Colon (tissue), 2 donors: ENCODE data around the gene EPN2.

ENCODE experiments used
- FAIRE-seq: peaks from 2 replicates; lab custom pipeline; 2012; peaks lifted over from hg19 to GRCh38; lab: Jason Lieb, UNC
- donor health status: control.
- donor health status: control.

The EPN2 gene

DNA sequence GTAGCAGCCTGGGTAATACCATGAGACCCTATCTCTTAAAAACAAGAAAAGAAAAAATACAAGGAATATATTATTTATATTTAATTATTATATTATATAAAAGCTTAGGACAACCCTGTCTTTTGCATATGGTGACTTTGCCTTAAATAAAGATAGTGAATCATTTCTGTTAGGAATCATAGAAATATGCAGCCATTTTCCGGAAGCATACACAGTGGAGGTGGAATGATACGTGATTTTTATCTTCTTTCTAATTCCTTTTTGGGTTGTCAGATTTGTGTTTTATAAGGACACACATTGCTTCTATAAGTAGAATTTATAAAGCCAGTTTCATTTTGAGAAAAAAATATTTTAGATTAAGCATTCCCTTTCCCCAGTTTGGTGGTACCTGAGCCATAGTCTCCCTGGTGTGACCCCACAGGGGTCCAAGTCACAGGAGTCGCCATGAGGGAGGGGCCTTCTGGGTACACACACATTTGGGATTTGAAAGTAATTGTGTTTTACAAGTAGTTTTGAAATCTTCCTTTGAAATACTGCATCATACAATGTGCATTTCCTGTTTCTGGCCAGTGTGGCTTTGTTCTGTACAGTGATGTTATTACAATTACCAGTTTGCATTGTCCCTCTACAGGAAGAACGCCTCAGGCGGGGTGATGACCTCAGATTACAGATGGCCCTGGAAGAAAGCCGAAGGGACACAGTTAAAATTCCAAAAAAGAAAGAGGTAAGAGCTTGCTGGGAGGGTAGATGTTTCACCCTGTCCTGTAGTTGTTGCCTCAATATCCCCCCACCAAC lies 74.5 kb downstream of the EPN2 start:
- FAIRE-seq: peak; percentile 28

GRCh38 chr17:19312406-19312805 lies 75.2 kb downstream of the EPN2 start:
- FAIRE-seq: no peak

GRCh38 chr17:19313066-19313745 lies 76.0 kb downstream of the EPN2 start:
- no peak for FAIRE-seq

- FAIRE-seq: no peak
Measured at GRCh38 chr17:19313746-19314651, 76.8 kb downstream of the EPN2 start.

- no peak for FAIRE-seq
Measured at GRCh38 chr17:19315104-19315503, 77.9 kb downstream of the EPN2 start.

DNA sequence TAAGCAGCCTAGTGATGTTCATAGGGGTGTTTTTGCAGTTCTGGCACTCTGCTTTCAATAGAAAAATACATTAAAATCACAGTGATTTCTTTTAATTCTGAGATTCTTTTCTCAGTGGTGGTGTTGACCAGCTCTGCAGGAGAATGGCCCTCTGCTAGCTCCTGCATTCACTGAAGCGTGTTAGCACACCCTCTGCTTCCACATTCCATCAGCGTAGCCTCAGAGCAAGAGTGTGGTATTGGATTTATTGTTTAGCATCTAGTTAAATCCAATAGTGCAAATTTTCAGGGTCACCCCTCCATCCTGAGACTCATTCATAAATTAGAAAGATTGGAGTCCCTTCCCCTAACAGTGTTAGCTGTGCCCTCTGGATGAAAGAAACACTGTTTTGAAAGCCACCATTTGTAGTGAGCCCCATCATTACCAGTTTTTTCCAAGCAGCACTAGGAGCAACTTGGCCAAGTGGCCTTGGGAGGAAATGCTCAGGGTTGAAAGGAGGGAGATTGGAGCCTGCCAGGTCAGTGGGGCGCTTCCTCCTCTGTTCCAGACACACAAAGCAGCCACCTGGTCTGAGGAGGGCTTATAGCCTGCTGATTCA lies 79.7 kb downstream of the EPN2 start:
- no peak for FAIRE-seq

GRCh38 chr17:19317359-19318095 lies 80.4 kb downstream of the EPN2 start:
- no peak for FAIRE-seq

GRCh38 chr17:19318611-19319010 lies 81.4 kb downstream of the EPN2 start:
- no peak for FAIRE-seq

GRCh38 chr17:19319771-19320505 lies 82.8 kb downstream of the EPN2 start:
- FAIRE-seq: no peak

DNA sequence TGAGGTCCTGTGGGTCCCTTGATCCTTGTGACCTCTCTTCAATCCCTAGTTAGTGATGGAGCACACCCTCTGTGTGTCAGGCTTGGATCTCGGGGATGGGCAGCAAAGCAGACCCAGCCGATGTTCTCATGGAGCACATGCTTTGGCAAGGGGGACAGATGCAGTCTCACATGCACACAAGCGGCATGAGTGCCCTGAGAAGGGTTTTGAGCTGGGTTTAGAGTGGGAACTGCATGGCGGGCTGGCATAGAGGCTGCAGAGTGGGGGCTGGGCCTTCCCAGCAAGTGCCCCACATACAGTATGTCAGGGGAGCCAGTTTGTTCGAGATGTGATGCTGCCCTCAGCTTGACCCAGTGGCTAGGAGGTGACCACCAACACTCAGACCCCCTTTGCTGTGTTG lies 83.7 kb downstream of the EPN2 start:
- FAIRE-seq: no peak

- FAIRE-seq: no peak
Measured at GRCh38 chr17:19321481-19322128, 84.4 kb downstream of the EPN2 start.

DNA sequence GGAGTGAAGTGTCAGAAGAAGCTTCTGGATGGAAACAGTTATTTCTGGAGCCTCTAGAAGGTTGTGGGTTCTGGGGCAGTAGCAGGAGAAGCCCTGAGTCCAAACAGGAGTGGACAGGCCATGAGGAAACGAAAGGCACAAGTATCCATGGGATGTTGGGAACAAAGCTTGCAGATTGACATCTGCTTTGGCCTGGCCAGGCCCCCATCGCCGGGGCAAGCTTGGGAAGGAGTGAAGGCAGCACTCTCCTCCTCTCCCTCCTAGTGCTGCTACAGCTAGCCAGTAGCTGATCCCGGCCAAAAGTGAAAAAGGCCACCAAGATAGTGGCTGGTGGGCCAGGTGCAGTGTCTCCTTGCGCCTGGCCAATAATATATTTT lies 85.0 kb downstream of the EPN2 start:
- FAIRE-seq: no peak

DNA sequence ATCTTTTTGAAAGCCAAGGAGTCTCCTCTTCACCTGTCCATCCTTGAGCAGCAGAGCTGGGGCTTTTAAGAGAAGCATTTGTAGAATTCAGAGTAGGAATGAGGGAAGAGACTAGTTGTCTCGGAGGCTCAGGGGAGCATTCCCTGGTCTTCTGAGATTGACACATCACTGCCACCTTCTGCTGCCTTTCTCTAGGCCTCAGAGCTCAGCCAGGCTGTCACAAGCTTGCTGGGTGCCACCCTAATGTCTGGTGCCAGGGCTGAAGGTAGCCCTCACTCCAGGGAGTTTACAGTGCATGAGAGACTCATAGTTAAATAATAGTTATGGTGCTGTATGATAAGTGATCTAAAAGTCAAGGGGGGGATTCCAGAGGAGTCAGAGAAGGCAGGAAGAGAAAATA lies 85.7 kb downstream of the EPN2 start:
- no peak for FAIRE-seq

GRCh38 chr17:19325542-19325941 lies 88.4 kb downstream of the EPN2 start:
- no peak for FAIRE-seq

DNA sequence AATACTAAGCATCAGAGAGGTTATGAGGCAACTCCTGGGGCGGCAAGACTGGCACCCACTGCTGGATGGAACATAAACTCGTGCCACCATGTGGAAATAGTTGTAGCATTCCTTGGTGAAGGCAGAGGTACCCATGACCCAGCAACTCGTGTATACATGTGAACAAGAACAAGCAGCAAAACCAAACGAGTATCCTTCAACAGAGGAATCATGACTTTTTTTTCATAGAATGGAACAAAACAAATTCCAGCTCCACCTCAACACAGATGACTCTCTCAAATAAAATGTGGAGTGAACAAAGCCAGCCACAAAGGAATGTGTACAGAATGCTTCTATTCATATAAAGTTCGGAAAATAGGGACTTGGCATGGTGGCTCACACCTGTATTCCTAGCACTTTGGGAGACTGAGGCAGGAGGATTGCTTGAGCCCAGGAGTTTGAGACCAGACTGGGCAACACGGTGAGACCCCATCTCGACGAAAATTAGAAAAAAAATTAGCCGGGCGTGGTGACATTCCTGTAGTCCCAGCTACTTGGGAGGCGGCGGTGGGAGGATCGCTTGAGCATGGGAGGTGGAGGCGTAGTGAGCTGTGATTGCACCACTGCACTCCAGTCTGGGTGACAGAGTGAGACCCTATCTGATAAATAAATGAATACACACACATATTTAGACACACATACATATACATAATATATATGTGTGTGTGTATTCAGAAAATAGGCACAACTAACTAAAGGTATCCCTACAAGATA lies 90.0 kb downstream of the EPN2 start:
- FAIRE-seq: no peak

GRCh38 chr17:19328441-19329061 lies 91.4 kb downstream of the EPN2 start:
- no peak for FAIRE-seq

DNA sequence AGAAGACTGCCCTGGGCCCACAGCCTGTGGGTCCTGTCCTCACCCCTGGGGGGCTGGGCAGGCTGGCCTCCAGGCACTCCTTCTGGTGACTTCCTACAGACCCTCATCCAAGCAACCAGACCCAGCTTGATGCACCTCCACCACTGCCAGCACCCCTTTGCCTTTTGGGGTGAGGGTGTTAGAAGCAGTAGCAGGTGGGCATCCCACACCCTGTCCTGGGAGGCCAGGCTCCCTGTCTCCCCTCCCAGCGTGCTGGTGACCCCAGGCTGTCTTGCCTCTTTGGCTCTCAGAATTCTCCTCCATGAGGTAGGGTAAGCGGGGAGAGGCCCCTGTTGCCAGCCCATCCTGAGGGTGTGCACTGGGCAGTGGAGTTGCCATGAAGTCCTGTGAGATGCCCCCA lies 92.0 kb downstream of the EPN2 start:
- FAIRE-seq: no peak

- no peak for FAIRE-seq
Measured at GRCh38 chr17:19329839-19330238, 92.7 kb downstream of the EPN2 start.

GRCh38 chr17:19330271-19330670 lies 93.1 kb downstream of the EPN2 start:
- no peak for FAIRE-seq
